Uterus (tissue), 2 donors: ENCODE data around the gene ZBTB20.

Experiments used
- POLR2A ChIP-seq, 2 donors: fragments of 450-650 bp; IDR thresholded peaks; one replicate each; pipeline ENCODE4 v1.6.1; 2016; ENCODE audit warnings: antibody characterized with exemption in 2 of 2, mild to moderate bottlenecking in 1 of 2, moderate library complexity in 1 of 2
- TF ChIP-seq, protein P1 (sequence below), 4 experiments: fragments of 200-600 bp in 2 of 4; fragments of 450-650 bp in 2 of 4; sonication (generic) in 2 of 4; IDR thresholded peaks; one replicate each; pipeline ENCODE4 v1.5.1; 2016 to 2019; ENCODE audit warnings: antibody characterized with exemption in 4 of 4, mild to moderate bottlenecking in 2 of 4, moderate library complexity in 1 of 4

DNA sequence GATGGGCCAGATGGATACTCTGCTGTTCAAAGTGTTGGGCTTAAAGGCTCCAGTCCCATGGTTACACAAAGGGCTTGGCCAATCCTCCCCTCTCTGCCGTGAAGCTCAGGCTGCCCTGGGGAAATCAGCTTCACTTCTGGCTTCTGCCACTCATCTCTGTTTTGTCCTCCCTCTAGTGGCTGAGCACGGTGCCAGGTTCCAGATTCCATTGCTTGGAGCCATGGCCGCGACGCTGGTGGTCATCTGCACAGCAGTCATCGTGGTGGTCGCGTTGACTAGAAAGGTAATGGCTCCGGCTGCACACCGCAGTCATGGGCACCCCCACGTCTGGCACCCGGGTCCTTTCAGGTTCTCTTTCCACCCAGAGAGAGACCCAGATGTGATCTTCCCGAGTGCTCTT, 847.7 kb downstream of the ZBTB20 start:
- TF ChIP-seq POLR2A (IDR thresholded peaks at IDR 0.05): no peak
- TF ChIP-seq, protein P1, sequence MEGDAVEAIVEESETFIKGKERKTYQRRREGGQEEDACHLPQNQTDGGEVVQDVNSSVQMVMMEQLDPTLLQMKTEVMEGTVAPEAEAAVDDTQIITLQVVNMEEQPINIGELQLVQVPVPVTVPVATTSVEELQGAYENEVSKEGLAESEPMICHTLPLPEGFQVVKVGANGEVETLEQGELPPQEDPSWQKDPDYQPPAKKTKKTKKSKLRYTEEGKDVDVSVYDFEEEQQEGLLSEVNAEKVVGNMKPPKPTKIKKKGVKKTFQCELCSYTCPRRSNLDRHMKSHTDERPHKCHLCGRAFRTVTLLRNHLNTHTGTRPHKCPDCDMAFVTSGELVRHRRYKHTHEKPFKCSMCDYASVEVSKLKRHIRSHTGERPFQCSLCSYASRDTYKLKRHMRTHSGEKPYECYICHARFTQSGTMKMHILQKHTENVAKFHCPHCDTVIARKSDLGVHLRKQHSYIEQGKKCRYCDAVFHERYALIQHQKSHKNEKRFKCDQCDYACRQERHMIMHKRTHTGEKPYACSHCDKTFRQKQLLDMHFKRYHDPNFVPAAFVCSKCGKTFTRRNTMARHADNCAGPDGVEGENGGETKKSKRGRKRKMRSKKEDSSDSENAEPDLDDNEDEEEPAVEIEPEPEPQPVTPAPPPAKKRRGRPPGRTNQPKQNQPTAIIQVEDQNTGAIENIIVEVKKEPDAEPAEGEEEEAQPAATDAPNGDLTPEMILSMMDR (IDR thresholded peaks at IDR 0.05): no peak
